ENCODE measurements around the gene PRDM16.

Gene PRDM16

DNA sequence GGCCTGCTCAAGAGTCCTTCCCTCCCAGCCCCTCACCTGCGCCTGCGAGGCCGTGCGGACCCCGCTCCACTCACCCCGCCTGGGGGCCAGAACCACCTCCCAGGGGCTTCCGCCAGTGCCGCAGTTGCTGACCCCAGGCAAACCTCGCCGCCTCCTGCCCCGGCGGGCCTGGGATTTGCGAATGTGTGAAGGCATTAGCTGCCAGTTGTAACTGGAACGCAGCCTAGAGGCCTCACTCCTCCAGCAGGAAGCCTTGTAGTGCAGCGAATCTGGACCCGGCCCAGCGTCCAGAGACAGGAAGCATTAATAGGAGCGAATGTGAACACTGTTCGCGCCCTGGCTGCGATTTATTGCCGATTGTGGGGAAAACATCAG is 244.6 kb downstream of the PRDM16 start:
- Histone ChIP-seq H3K4me1 (ENCODE audit: insufficient read depth, low read length) (peaks cover 35% of the 10 kb centered on the region), H3K9me3 (ENCODE audit: insufficient read depth, low read depth, low read length) (no peaks in the 10 kb centered on the region), H3K36me3 (ENCODE audit: insufficient read depth, low read length) (no peaks in the 10 kb centered on the region), H3K9ac (ENCODE audit: low read depth, low read length) (peak overlapping the region; percentile 39; the same call in 1 of the 2 replicates), H3K4me3 (ENCODE audit: low read length) (no peak overlapping the region), H3K27me3 (ENCODE audit: insufficient read depth, low read length) (peaks cover 39% of the 10 kb centered on the region), H3K27ac (ENCODE audit: low read depth, low read length) (no peak overlapping the region)
- WGBS, result 35% methylated on average over 22 of the region's 22 CpGs

DNA sequence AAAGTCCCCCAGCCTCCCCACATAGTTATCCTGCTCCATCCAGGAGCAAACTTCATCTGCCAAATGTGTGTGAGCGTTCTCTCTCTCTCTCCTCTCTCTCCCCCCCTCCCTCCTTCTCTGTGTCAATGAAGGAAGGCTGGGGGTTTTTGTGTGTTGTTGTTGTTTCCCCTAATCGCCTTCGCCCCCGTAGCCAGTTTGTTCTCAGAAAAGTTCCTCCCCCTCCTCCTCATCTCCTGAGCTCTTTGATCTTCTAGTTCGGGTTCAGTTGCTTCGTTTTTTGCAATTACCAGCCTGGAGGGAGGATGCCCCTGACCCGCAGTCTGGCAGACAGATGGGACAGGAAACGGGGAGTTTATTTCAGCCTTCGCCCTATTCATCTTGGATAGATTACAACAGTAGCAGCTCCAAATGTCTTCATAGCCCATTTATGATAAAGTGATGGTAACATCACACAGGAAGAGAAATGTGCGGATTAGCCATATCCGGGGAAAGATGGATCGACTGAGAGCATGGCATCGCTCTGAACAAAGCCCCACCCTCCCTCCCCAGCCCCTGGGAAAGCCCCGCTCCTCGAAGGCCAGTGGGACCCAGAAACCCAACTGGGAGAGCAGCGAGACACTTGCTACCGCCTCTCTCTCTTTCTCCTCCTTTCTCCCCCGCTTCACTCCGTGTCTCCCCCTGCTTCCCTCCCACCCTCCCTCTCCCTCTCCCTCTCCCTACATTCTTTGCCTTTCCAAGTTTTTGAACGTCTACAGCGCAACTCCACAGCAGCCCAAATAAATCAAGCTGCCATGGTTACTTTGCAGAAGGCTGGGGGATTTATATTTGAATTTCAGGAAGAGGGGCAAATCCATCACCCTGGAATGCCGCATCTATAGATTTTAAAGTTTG is 245.7 kb downstream of the PRDM16 start:
- whole genome bisulfite sequencing, result 22% methylated on average over 18 of the region's 22 CpGs
- Histone ChIP-seq H3K27me3 (ENCODE audit: insufficient read depth, low read length) (peaks cover 39% of the 10 kb centered on the region), H3K9me3 (ENCODE audit: insufficient read depth, low read depth, low read length) (no peaks in the 10 kb centered on the region), H3K36me3 (ENCODE audit: insufficient read depth, low read length) (no peaks in the 10 kb centered on the region), H3K27ac (ENCODE audit: low read depth, low read length) (no peak overlapping the region), H3K9ac (ENCODE audit: low read depth, low read length) (no peak overlapping the region), H3K4me1 (ENCODE audit: insufficient read depth, low read length) (peaks cover 35% of the 10 kb centered on the region), H3K4me3 (ENCODE audit: low read length) (no peak overlapping the region; the same call in 1 of the 2 replicates)

DNA sequence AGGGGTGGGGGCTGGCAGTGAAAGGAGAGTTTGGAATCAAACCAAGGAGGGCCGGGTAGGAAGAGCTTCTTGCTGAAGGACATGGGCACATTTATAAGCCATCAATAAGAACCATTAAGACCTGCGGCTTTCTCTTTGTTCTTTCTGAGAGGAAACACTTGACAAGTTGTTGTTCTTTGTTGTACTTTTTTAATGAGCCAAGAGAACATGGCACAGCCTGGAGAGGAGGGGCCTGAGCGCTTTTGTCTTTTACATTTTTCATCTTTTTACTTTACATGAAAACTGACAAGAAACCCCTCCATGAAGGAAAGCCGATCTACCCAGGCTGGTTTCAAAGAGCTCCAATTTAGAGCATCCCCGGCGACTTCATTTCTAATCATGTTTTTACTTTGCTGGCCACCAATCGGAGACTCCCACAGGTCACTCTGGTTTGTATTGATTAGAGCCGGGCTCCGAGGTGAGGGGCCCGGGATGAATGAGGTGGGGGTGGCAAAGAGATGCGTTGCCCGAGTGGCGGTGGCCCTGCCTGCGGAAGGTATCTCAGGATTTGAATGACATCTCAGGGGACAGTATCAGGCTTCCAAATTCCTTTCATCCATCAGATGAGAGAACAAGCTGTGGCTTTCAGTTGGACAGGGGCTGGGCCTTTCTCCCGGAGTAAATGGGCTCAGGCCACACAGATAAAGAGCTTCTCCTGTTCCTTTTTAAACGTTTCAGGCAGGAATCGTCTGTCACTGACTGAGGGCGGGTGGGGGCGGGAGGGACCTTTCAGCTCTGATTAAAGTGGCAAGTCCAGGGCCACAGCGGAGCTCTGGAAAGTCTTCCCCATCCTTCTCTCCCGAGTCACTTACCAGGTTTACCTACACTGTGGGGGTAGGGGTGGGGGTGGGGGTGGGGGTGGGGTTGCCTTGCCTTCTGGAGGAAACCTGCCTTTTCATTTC is 246.7 kb downstream of the PRDM16 start:
- Histone ChIP-seq H3K9me3 (ENCODE audit: insufficient read depth, low read depth, low read length) (no peaks in the 10 kb centered on the region), H3K27me3 (ENCODE audit: insufficient read depth, low read length) (peaks cover 39% of the 10 kb centered on the region), H3K27ac (ENCODE audit: low read depth, low read length) (no peak overlapping the region), H3K4me3 (ENCODE audit: low read length) (no peak overlapping the region), H3K36me3 (ENCODE audit: insufficient read depth, low read length) (no peaks in the 10 kb centered on the region), H3K4me1 (ENCODE audit: insufficient read depth, low read length) (peaks cover 35% of the 10 kb centered on the region), H3K9ac (ENCODE audit: low read depth, low read length) (no peak overlapping the region)
- WGBS, result 45% methylated on average over 19 of the region's 21 CpGs

DNA sequence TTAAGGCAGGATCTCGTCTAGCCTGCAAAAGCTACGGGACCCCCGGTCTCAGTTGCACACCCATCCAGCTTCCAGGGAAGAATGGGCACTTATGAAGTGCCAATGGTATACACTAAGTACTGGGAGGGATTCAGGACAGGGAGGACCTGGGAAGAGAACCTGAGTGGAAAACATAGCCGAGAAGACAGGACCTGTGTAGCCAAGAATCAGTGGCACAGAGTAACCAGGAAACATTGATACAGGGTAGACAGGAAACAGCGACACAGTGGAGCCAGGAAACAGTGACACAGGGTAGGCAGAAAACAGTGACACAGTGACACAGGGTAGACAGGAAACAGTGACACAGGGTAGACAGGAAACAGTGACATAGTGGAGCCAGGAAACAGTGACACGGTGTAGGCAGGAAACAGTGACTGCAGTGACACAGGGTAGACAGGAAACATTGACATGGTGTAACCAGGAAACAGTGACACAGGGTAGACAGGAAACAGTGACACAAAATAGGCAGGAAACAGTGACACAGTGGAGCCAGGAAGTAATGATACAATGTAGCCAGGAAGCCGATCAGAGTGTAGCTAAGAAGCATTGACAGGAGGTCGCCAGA is 247.4 kb downstream of the PRDM16 start:
- Histone ChIP-seq H3K9me3 (ENCODE audit: insufficient read depth, low read depth, low read length) (no peaks in the 10 kb centered on the region), H3K36me3 (ENCODE audit: insufficient read depth, low read length) (no peaks in the 10 kb centered on the region), H3K4me1 (ENCODE audit: insufficient read depth, low read length) (peaks cover 35% of the 10 kb centered on the region), H3K27me3 (ENCODE audit: insufficient read depth, low read length) (peaks cover 39% of the 10 kb centered on the region), H3K27ac (ENCODE audit: low read depth, low read length) (no peak overlapping the region), H3K4me3 (ENCODE audit: low read length) (no peak overlapping the region), H3K9ac (ENCODE audit: low read depth, low read length) (no peak overlapping the region)
- 84% methylated on average over 8 of the region's 8 CpGs for WGBS

DNA sequence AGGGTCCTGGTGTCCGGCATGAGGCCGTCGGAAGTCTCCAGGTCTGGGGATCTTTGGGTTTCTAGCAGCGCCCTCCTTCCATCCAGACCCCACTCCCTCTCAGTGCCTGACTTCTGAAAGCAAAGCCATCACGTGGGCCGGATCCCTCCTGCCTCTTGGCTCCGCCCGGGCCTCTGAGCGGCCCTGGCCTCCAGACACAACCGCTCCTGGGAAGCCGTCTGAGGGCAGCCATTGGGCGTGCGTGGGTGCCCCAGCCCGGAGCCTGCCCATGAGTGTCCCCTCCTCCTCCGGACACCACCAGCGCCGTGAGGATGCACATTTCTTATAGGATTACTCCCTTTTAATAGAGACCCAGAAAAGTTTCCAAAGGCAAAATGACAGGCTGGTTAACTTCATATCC is 248.5 kb downstream of the PRDM16 start:
- 90% methylated on average over 17 of the region's 17 CpGs for WGBS
- peaks cover 37% of the 10 kb centered on the region for H3K27me3 ChIP-seq (ENCODE audit: insufficient read depth, low read length)

DNA sequence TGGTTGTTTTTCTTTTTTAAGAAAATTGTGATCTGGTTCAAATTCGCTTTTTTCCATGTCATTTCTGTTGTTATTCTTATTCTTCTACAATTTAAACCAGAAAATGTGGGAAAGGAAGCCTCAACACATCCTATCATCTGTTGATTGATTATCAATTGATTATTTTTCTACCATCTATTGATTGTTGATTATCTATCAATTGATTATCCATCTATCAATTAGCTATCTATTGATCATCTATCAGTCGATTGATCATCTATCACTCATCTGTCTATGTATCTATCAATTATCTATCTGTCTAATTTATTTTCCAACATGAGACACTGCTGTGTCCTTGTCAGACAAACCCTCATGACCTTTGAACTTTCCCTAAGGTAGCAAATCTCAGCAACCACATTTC is 249.3 kb downstream of the PRDM16 start:
- Histone ChIP-seq H3K4me3 (ENCODE audit: low read length) (no peak overlapping the region), H3K9me3 (ENCODE audit: insufficient read depth, low read depth, low read length) (no peaks in the 10 kb centered on the region), H3K27me3 (ENCODE audit: insufficient read depth, low read length) (peaks cover 29% of the 10 kb centered on the region), H3K27ac (ENCODE audit: low read depth, low read length) (no peak overlapping the region), H3K9ac (ENCODE audit: low read depth, low read length) (no peak overlapping the region), H3K4me1 (ENCODE audit: insufficient read depth, low read length) (peaks cover 28% of the 10 kb centered on the region), H3K36me3 (ENCODE audit: insufficient read depth, low read length) (no peaks in the 10 kb centered on the region)
- 90% methylated on average over 1 of the region's 2 CpGs for WGBS

More for the DNA sequence above, 248.5 kb downstream of the PRDM16 start:
- Histone ChIP-seq H3K4me3 (ENCODE audit: low read length) (no peak overlapping the region), H3K4me1 (ENCODE audit: insufficient read depth, low read length) (peaks cover 35% of the 10 kb centered on the region), H3K36me3 (ENCODE audit: insufficient read depth, low read length) (no peaks in the 10 kb centered on the region), H3K9me3 (ENCODE audit: insufficient read depth, low read depth, low read length) (no peaks in the 10 kb centered on the region), H3K9ac (ENCODE audit: low read depth, low read length) (no peak overlapping the region), H3K27ac (ENCODE audit: low read depth, low read length) (no peak overlapping the region)

DNA sequence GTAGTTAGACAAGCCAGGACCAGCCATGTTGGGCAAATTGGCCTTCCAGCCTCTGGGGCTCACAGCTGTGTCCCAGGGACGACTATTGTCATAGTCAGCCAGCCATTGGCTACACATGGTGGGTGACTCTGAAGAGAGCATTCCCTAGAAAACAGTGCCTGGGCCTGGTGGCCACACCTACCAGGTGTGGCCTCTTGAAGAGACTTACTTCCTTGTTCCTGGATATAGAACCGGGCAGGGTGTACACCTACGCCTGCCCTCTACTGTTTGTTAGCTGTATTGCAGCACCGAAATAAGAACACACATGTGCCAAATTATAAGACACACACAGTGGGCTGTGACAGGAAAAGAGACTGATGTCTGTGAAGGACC is 250.9 kb downstream of the PRDM16 start:
- Histone ChIP-seq H3K9me3 (ENCODE audit: insufficient read depth, low read depth, low read length) (no peaks in the 10 kb centered on the region), H3K36me3 (ENCODE audit: insufficient read depth, low read length) (no peaks in the 10 kb centered on the region), H3K27me3 (ENCODE audit: insufficient read depth, low read length) (peaks cover 14% of the 10 kb centered on the region), H3K9ac (ENCODE audit: low read depth, low read length) (no peak overlapping the region), H3K4me1 (ENCODE audit: insufficient read depth, low read length) (peaks cover 13% of the 10 kb centered on the region), H3K4me3 (ENCODE audit: low read length) (no peak overlapping the region), H3K27ac (ENCODE audit: low read depth, low read length) (no peak overlapping the region)
- 22% methylated on average over 4 of the region's 4 CpGs for whole genome bisulfite sequencing

DNA sequence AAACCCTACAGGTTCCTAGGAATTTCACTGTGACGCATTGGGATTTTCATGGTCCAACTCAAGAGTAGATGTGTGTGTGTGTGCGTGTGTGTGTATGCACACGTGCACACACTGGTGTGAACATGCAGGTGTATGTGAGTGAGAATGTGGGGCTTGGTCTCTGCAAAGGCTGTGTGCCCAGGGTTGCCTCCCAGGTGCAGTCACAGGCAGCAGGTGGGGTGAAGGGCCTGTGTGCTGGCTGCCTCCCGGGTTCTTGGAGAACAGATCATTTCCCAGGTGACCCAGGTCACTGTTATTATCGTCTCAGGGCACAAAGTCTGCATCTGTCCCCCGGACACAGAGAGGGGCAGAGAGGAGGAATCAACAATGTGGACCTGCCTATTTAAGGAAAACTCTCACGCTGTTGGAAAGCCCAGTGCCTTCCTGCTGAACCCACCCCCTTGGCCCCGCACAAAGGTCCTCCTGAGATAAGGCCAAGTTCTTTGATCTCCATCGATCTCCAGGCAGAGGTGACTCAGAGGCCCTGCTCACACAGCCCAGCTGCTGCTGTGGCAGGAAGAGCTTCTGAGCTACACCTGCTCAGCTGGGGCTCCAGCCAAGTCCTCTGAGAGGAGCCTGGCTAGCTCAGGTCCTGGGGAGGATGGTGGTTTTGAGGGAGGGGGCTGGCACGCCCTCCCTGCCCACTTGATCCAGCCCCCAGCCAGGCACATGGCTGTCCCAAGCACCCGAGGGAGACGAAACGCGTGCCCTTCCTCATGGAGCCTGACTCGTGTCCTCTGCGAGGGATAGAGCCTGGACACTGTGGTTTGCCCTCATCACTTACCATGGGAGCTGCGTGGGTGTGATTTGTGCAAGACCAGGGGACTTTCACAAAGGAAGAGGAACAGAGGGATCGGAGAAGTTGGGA is 251.5 kb downstream of the PRDM16 start:
- Histone ChIP-seq H3K9ac (ENCODE audit: low read depth, low read length) (no peak overlapping the region), H3K36me3 (ENCODE audit: insufficient read depth, low read length) (no peaks in the 10 kb centered on the region), H3K27me3 (ENCODE audit: insufficient read depth, low read length) (peaks cover 10% of the 10 kb centered on the region), H3K4me1 (ENCODE audit: insufficient read depth, low read length) (peaks cover 9% of the 10 kb centered on the region), H3K9me3 (ENCODE audit: insufficient read depth, low read depth, low read length) (no peaks in the 10 kb centered on the region), H3K4me3 (ENCODE audit: low read length) (no peak overlapping the region), H3K27ac (ENCODE audit: low read depth, low read length) (no peak overlapping the region)
- WGBS, result 82% methylated on average over 18 of the region's 18 CpGs

DNA sequence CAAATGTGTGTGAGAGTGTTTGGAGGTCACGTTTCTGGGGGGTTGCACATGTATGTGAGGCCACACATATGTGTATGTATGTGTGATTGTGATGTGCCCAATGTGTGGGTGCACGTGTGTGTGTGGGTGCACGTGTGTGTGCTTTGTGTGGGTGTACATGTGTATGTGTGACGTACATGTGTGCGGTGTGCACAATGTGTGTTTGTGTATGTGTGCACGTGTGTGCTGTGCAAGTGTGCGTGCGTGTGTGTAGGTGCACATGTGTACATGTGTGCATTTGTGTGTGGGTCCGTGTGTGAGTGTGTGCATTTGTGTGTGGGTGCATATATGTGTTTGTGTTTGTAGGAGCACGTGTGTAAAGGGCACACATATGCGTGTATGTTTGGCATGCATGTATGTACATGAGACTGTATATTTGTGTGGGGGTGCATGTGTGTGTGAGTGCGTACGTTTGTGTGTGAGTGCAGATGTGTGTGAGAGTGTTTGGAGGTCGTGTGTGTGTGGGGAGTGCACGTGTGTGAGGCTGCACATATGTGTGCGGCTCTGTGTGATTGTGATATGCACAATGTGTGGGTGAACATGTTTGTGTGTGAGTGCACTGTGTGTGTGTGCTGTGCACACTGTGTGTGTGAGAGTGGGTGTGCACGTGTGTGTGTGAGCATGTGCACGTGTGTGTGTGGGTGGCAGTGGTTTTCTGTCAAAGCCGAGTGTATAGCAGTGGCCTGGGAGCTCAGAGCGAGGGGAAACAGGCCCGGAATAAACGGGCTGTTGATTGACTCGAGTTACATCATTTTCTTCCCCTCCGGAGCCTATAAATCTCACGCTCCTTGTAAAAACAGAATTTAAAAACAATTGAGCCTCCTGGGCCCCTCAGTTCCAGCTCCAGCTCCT is 252.8 kb downstream of the PRDM16 start:
- H3K9me3 ChIP-seq (ENCODE audit: insufficient read depth, low read depth, low read length), result no peaks in the 10 kb centered on the region
- no peak overlapping the region for H3K4me3 ChIP-seq (ENCODE audit: low read length)
- no peaks in the 10 kb centered on the region for H3K4me1 ChIP-seq (ENCODE audit: insufficient read depth, low read length)
- 93% methylated on average over 25 of the region's 25 CpGs for WGBS
- no peaks in the 10 kb centered on the region for H3K27me3 ChIP-seq (ENCODE audit: insufficient read depth, low read length)
- H3K36me3 ChIP-seq (ENCODE audit: insufficient read depth, low read length), result no peaks in the 10 kb centered on the region
- H3K27ac ChIP-seq (ENCODE audit: low read depth, low read length), result no peak overlapping the region
- H3K9ac ChIP-seq (ENCODE audit: low read depth, low read length), result no peak overlapping the region

Measured in HUES64 (cell line).